HG02763 (cell line): ENCODE data around the gene SRP68.

Experiments used
- ATAC-seq: cut with Tn5 transposase; IDR thresholded peaks from one replicate; pipeline ENCODE4 v1.9.1; 2021; ENCODE audit warnings: mild to moderate bottlenecking, moderate library complexity; ENCODE audit not compliant: unreplicated experiment

Gene SRP68

GRCh38 chr17:76090517-76091129 is 18.3 kb upstream of the SRP68 start:
- no peak for ATAC-seq

- ATAC-seq: no peak
Observed at GRCh38 chr17:76089680-76090516, 17.6 kb upstream of the SRP68 start.

GRCh38 chr17:76088868-76089576 is 16.7 kb upstream of the SRP68 start:
- no peak for ATAC-seq

- ATAC-seq: no peak
Observed at GRCh38 chr17:76088041-76088867, 15.9 kb upstream of the SRP68 start.

GRCh38 chr17:76087531-76087930 is 15.2 kb upstream of the SRP68 start:
- no peak for ATAC-seq

- no peak for ATAC-seq
Observed at GRCh38 chr17:76086384-76086783, 14.1 kb upstream of the SRP68 start.

- ATAC-seq: no peak
Observed at GRCh38 chr17:76085731-76086366, 13.5 kb upstream of the SRP68 start.

- ATAC-seq: no peak
Observed at GRCh38 chr17:76085066-76085730, 12.9 kb upstream of the SRP68 start.

GRCh38 chr17:76083536-76084182 is 11.3 kb upstream of the SRP68 start:
- ATAC-seq: no peak

- no peak for ATAC-seq
Observed at GRCh38 chr17:76082326-76083251, 10.3 kb upstream of the SRP68 start.

- no peak for ATAC-seq
Observed at GRCh38 chr17:76081295-76082210, 9.2 kb upstream of the SRP68 start.

- ATAC-seq: no peak
Observed at GRCh38 chr17:76080768-76081287, 8.5 kb upstream of the SRP68 start.

GRCh38 chr17:76079956-76080767 is 7.8 kb upstream of the SRP68 start:
- ATAC-seq: no peak

- ATAC-seq: no peak
Observed at GRCh38 chr17:76079535-76079955, 7.2 kb upstream of the SRP68 start.

GRCh38 chr17:76078860-76079534 is 6.7 kb upstream of the SRP68 start, which contains the start of gene ZACN:
TSS of gene ZACN (plus strand) at chr17:76079182. CDS start at chr17:76079265, 83 bp downstream.
- ATAC-seq: no peak
